GM12801 (cell line): ENCODE data around the gene PDE3A.

ENCODE experiments used
- CTCF ChIP-seq: IDR thresholded peaks from one replicate; pipeline ENCODE4 v1.5.1; 2011; ENCODE audit warnings: control low read depth; ENCODE audit not compliant: insufficient read length; ENCODE audit errors: extremely low read depth

The PDE3A gene

DNA sequence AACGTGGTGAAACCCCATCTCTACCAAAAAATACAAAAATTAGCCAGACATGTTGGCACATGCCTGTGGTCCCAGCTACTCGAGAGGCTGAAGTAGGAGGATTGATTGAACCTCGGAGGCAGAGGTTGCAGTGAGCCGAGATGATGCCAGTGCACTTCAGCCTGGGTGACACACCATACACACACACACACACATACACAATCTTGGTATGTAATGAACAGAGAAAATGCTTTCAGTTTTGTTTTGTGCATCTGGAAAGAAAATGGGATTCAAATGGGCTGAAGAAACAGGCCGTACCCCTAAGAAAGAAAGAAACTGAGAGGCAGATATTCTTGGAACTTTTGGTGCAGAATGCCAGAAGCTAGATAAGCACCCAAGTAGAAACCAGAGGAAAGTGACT lies 107.2 kb downstream of the PDE3A start:
- no peak for TF ChIP-seq CTCF

DNA sequence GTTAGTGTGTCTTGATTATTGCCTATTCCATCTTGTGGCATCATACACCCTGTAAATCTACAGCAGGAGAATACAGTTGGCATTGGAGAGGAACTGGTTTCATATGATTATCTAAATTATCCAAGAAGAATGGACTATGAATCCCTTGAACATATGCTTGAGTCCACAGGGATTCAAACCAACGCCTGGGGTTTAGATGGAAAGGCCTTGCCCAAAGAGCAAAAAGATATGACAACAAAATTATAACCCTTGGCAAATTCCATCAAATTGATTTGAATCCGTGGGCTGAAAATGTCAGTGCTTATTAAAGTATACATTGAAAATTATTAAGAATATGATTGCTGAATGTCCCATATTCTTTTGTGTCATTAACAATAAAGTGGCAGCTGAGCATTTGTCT lies 108.2 kb downstream of the PDE3A start:
- no peak for TF ChIP-seq CTCF

- TF ChIP-seq CTCF: no peak
Observed at GRCh38 chr12:20477255-20477654, 108.9 kb downstream of the PDE3A start.

DNA sequence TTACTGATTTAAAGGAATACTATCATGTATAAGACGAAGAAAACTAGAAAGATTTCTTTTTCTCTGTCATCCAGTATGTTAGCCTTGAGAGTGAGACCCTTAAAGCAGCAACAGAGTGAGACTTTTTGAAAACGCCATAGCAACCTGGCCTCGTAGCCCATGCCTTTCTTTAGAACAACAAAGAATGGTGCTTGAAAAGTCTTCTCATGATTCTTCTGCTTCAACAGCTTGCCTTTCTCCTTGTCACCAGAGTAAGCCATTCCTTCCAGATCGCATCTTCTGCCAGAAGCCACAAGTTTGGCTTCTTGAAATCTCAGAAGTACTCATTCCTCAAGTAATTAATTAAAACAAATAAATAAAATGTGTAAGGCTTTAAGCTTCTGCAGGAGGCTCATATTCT lies 109.3 kb downstream of the PDE3A start:
- no peak for TF ChIP-seq CTCF

- no peak for TF ChIP-seq CTCF
Observed at GRCh38 chr12:20482491-20483054, 114.2 kb downstream of the PDE3A start.

GRCh38 chr12:20483776-20484175 lies 115.4 kb downstream of the PDE3A start:
- no peak for TF ChIP-seq CTCF

DNA sequence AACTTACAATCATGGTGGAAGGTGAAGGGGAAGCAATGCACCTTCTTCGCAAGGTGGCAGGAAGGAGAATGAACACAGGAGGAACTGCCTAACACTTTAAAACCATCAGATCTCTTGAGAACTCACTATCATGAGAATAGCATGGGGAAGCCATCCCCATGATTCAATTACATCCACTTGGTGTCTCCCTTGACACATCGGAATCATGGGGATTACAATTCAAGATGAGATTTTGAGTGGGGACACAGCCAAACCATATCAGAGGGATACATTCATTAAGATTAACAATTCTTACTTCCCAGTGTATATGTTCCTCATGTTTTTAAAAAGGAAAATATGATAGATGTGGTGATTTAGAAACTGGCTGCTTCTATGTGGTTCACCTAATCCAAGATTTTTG lies 117.9 kb downstream of the PDE3A start:
- TF ChIP-seq CTCF: no peak

DNA sequence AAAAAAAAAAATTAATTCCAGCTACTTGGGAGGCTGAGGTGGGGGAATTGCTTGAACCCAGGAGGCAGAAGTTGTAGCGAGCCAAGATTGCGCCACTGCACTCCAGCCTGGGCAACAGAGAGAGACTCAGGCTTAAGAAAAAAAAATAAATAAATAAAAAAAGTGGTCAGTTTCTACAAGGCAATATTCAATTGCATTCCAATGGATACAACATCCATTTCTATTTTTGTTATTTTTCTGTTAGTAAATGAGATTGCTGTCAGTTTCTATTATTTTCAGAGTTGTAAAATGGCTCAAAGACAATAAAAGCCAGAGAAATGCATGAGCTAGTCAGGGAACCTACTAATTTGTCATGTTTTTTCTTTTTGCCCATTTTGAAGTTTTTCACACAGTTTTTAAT lies 119.2 kb downstream of the PDE3A start:
- no peak for TF ChIP-seq CTCF
